ENCODE data around the gene MT1M.
"Not testable (repeated sequence)": the region's sequence is repeated elsewhere in the genome, so short reads cannot be mapped to it uniquely, and the experiment has no call there.

MT1M gene

DNA sequence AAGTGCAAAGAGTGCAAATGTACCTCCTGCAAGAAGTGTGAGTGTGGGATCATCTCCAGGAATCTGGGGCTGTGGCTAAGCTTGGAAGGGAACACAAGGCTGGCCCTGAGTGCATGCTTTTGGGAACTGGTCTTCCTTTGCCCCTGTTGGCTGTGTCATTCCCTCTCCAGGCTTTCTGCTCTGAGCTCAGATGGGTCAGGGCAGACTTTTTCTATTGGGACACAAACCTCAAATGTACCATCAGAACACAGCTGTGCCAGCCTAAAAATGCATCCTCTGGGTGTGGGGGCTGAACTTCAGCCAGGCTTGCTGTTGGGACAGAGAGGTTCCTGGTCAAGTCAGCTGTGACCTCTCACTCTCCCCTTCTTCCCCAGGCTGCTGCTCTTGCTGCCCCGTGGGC lies 20.1 kb downstream of the MT1M start:
- no peak for DNase-seq

DNA sequence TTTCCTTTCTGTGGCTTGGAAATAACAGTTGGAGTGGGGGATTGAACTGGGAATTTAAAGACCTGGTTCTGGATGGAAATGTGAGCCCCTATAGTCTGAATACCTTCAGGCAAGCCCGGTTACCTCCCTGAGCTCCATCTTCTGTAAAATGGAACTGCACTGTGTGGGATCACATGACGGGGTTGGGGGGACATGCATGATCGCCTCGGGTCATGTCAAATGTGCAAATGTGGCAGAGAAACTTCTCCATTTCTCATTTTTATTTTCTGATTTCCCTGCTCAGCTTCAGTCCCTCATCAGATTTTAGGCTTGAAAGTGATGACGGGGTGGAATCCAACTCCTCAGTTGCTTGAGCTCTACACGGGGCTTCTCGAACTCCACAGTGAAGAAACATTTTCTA lies 20.8 kb downstream of the MT1M start:
- no peak for DNase-seq

DNA sequence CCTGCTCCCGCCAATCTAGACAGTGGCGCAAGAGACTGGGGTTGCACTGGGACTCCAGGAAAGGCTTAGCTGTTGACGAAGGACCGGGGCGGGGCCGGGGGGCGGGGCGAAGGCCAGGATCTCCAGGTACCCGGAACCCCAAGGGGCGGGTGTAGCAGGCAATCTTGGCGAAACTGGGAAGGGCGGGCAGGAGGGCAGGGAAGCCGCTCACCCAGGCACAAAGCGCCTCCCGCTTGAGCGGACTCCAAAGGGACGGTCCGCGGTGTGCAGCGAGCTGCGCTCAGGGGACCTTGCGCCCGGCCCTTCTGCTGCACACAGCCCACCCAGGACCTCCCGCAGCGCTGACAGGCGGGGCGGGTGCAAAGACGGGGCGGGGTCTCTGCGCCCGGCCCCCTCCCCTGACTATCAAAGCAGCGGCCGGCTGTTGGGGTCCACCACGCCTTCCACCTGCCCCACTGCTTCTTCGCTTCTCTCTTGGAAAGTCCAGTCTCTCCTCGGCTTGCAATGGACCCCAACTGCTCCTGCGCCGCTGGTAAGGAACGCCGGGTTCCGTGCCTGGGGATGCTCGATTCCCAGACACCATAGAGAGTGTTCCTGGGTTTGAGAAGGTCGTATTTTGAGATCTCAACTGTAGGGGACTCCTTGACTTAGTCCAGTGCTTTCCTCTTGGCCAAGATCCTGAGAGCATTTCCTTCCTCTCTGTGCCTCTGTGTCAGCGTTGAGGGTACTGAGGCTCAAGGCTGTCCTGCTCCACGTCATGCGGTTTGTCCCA lies 25.3 kb downstream of the MT1M start, which contains the start of gene MT1F:
Gene MT1F, plus strand, starts transcription at position 405 of the 772 bp plus-strand sequence. Its CDS starts 100 bp downstream, at position 505.
- no peak for DNase-seq

DNA sequence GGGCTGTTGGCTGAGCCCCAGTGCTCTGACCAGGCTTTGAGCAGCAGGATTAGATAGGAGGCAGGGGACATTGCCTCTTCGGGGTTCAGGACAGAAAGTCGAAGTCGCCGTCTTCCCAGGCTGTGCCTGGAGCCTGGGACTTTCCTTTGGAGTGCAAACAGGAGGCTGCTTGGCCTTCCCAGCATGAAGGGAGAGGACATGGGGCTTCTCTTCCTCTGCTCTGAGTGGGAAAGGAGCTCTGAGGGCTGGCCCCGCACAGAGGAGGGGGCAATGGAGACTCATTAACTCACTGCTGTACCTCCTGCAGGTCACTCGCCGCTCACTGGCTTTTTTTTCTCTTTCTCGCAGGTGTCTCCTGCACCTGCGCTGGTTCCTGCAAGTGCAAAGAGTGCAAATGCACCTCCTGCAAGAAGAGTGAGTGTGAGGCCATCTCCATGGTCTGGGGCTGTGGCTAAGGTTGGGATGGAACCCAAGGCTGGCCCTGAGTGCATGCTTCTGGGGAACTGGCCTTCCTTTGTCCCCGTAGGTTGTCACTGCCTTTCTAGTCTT lies 25.9 kb downstream of the MT1M start:
- DNase-seq: no peak

DNA sequence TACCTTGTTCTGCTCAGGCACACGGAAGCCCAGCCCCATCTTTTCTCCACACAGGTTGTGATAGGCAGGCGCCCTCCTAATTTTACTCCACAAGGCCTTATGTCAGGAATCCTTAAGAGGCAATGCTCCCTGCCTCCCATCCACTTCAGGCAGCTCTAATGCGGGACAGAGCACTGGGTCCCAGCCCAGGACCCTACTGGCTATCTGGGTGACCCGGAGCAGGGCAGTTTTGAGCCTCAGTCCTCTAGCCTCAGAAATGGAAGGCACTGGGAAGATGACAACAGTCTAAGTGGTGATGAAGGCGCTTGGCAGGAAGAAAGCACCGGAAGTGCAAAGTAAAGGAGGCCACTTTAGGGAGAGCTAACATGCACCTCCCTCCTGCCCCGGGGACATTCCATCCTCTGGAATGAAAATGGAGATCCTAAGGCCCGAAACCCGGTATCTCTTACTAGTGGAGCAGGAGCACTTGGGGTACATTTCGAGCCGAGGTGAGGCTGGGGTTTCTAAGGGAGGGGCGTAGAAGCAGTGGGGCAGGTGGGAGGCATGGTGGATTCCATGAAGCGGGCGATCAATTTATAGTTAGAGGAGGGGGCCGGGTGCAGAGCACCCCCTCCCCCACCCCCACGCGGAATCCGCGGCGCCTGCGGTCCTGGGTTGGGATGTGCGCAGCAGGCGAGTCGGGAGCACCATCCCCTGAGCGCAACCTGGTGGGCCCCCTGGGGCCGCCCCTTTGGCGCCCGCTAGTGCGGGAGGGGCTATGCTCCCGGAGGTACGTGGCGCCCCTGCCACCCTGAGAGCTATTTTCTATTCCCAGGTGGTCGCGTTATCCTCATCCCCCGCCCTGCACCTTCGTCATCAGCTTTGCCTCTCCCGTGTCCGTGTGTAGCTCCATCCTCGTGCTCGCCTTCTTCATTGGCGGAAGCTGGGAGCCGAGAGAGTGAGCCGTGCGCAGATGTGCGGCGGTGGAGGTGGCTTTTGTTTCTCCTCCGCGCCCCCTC lies 30.2 kb downstream of the MT1M start:
- no peak for DNase-seq

DNA sequence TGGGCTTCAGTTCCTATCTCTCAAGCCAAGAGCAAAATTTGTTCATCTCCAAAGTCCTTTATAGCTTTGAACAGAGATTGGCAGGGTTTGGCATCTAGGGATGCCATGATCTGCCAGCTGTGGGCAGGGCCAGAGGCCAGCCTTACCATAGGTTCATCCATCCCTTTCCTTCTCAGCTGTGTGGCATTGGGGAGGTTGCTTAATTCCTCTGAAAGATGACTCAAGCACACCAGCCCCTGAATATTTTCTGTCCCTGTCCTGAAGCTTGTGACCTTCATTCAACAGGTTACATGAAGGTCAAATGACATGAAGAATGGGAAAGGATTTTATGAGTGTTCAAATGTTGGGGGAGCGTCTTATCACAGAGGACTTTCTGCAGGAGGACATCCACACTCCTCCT lies 32.0 kb downstream of the MT1M start:
- DNase-seq: no peak

DNA sequence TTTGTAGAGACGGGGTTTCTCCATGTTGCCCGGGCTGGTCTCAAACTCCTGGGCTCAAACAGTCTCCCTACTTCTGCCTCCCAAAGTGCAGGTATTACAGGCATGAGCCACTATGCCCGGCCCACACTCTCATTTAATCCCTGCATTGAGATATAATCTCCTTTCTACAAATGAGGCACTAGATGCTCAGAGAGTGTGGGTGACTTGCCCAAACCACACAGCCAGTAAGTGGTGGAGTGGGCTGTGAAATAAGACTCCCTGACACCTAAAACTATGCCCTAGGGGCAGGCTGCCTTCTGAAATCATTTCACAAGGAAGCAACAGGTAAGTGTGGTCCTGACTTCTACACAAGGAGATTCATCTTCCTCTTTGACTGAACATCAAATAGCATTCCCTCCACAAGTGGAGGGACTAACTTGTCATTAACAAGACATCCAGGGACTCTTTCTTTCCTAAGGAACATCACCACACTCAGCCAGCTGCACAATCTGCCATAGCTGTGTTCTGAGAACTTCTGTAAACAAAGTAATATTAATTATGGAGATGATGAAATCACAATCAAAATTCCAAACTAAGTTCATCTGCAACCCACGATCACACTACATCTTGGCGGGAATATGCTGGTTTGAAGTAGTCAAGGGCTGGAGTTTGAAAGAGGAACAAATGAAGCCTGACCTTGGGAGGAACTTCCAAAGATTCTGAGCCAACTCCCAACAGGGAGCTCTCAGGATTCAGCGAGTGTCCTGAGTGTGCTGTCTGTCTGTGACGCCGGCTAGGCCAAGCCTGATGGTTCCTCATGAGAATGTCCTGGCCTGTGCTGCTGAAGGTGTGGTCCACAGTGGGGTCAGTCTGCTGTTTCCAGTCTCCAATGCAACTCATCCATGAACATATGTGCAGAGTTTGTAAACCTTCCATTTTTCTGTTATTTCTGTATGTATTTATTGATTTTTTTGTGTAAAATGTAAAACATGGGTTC lies 33.1 kb downstream of the MT1M start:
- not testable (repeated sequence) for DNase-seq

DNA sequence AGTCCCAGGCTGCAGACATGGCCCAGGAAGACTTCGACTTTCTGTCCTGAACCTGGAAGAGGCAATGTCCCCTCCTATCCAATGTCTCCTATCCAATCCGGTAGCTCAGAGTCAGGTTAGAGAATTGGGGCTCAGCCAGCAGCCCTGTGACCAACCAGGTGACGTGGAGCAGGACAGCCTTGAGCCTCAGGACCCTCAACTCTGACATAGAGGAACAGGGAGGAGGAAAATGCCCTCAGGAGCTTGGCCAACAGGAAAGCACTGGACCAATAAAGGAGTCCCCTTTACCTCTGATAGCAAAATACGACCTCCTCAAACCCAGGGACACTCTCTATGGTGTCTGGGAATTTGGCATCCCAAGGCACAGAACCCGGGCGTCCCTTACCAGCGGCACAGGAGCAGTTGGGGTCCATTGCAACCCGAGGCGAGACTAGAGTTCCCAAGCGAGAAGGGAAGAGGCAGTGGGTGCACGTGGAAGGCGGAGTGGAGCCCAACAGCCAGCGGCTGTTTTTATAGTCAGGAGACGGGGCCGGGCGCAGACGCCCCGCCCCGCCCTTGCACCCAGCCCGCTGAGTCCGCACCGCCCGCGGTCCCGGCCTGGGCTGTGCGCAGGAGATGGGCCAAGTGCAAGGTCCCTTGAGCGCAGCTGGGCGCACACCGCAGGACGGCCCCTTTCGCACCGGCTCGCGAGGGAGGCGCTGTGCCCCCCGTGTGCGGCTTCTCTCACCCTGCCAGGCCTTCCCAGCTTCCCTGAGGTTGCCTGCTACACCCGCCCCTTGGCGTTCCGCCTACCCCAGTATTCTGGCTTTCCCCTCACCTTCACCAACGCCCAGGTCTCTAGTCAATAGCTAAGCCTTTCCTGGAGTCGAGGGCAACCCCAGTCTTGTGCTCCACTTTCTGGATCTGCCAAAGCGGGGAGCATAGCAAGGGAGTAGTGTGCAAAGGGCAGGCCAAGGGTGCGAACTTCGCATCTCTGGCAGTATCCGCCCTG lies 35.4 kb downstream of the MT1M start, which contains the start of gene MT1G:
Gene MT1G, minus strand, starts transcription at position 485 of the 991 bp plus-strand sequence. Its CDS starts 72 bp downstream, at position 413.
- peak; percentile 9 for DNase-seq

DNA sequence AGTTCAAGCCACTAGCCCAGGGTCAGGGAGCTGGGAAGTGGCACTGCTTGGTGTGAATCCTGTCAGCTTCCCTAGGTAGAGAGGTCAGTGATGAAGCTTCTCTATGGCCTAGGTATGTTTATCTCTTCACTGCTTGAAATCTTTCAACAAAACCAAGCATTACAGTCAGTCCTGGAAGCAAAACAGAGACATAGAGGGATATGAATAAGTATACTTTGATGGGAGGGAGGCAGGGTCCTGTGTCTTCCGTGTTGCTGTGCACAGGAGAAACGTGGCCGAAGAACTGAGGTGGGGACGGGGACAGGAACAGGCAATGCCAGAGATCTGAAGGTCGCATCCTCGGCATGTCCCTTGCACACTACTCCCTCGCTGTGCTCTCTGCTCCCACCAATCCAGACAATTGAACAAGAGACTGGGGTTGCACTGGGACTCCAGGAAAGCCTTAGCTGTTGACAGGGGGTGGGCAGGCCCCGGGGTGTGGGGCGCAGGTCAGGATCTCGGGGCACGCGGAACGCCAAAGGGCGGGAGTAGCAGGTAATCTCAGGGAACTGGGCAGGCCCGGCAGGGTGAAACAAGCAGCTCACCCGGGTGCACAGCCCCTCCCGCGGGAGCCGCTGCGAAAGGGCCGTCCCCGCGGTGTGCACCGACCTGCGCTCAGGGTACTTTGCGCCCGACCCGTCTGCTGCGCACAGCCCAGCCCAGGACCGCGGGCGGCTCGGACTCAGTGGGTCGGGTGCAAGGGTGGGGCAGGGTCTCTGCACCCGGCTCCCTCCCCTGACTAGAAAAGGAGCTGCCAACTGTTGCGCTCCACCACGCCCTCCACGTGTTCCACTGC lies 36.8 kb downstream of the MT1M start, which contains the start of gene MT1H:
Gene MT1H, plus strand, starts transcription at position 810 of the 835 bp plus-strand sequence. CDS start 71 bp downstream, outside the sequence.
- DNase-seq: no peak

DNA sequence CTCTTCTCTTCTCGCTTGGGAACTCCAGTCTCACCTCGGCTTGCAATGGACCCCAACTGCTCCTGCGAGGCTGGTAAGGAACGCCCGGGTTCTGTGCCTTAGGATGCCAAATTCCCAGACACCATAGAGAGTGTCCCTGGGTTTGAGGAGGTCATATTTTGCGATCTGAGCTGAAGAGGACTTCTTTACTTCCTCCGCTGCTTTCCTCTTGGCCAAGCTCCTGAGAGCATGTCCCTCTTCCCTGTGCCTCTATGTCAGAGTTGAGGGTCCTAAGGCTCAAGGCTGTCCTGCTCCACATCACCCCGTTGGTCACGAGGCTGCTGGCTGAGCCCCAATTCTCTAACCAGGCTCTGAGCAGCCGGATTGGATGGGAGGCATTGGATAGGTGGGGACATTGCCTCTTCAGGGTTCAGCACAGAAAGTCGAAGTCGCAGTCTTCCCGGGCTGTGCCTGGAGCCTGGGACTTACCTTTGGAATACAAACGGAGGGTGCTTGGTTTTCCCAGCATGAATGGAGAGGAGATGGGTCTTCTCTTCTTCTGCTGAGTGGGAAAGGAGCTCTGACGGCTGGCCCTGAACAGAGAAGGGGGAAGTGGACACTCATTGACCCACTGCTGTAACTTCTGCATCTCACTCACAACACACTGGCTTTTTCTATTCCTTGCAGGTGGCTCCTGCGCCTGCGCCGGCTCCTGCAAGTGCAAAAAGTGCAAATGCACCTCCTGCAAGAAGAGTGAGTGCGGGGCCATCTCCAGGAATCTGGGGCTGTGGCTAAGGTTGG lies 37.6 kb downstream of the MT1M start:
- DNase-seq: no peak

DNA sequence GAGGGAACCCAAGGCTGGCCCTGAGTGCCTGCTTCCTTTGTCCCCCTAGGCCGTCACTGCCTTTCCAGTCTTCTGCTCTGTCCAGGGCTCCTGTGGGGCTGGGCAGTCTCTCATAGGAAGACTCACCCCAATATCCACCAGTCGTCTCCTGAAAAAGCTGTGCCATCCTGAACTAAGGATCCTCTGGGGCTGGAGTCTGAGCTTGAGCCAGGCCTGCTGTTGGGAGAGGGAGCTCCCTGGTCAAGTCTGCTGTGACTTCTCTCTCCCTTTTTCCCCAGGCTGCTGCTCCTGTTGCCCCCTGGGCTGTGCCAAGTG lies 38.1 kb downstream of the MT1M start:
- no peak for DNase-seq

DNA sequence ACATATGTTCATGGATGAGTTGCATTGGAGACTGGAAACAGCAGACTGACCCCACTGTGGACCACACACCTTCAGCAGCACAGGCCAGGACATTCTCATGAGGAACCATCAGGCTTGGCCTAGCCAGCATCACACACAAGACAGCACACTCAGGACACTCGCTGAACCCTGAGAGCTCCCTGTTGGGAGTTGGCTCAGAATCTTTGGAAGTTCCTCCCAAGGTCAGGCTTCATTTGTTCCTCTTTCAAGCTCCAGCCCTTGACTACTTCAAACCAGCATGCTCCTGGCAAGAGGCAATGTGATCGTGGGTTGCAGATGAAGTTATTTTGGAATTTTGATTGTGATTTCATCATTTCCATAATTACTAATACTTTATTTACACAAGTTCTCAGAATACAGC lies 39.2 kb downstream of the MT1M start:
- DNase-seq: not testable (repeated sequence)

DNA sequence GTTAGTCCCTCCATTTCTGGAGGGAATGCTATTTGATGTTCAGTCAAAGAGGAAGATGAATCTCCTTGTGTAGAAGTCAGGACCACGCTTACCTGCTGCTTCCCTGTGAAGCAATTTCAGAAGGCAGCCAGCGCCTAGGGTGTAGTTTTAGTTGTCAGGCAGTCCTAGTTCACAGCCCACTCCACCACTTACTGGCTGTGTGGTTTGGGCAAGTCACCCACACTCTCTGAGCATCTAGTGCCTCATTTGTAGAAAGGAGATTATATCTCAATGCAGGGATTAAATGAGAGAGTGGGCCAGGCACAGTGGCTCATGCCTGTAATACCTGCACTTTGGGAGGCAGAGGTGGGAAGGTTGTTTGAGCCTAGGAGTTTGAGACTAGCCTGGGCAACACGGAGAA lies 39.7 kb downstream of the MT1M start:
- DNase-seq: not testable (repeated sequence)

DNA sequence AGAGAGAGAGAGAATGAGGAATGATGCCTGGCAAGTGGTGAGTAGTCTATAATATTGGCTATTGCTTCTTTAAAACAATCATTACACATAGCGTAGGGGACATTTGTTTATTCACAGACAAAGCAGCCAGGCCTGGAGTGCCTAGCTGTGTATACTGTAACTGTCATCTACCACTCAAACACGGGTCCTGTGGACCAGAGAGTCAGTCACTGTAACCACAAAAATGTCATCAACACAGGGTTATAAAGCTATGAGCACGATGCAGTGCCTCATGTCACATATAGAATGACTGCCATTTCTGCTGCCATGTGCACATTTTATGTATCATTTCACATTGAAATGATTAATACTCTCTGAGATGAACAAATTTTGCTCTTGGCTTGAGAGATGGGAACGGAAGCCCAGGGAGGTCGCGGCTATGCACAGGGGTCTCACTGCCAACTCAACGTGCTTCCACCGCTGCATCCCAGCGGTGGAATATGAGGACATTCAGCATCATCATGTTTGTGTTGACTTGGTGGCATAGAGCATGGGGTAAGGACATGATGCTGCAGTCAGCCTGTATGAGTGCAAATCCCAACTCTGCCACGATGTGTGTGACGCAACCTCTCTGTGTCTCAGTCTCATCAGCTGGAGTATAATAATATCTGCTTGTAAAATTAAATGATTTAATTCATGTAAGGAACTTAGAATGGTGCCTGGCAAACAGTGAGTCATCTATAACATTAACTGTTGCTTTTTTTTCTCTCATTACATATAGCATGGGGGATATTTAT lies 40.5 kb downstream of the MT1M start:
- peak; percentile 30 for DNase-seq

DNA sequence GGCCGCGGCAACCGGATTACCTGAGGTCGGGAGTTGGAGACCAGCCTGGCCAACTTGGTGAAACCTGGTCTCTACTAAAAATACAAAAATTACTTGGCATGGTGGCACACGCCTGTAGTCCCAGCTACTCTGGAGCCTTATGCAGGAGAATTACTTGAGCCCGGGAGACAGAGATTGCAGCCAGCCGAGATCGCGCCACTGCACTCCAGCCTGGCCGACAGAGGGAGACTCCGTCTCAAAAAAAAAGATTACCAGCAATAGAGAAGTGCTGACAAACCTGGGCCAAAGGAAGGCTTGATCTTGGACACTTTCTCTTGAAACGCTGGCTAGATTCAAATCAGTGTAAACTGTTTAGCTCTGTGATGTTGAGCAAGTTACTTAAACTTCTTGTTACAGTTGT lies 41.5 kb downstream of the MT1M start:
- DNase-seq: no peak

DNA sequence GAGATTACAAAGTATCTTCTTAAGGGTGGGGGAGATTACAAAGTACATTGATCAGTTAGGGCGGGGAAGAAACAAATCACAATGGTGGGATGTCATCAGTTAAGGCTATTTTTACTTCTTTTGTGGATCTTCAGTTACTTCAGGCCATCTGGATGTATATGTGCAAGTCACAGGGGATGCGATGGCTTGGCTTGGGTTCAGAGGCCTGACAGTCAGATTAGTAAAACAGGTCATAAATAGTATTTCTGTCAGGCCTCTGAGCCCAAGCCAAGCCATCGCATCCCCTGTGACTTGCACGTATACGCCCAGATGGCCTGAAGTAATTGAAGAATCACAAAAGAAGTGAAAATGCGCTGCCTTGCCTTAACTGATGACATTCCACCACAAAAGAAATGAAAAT lies 42.1 kb downstream of the MT1M start:
- not testable (repeated sequence) for DNase-seq

DNA sequence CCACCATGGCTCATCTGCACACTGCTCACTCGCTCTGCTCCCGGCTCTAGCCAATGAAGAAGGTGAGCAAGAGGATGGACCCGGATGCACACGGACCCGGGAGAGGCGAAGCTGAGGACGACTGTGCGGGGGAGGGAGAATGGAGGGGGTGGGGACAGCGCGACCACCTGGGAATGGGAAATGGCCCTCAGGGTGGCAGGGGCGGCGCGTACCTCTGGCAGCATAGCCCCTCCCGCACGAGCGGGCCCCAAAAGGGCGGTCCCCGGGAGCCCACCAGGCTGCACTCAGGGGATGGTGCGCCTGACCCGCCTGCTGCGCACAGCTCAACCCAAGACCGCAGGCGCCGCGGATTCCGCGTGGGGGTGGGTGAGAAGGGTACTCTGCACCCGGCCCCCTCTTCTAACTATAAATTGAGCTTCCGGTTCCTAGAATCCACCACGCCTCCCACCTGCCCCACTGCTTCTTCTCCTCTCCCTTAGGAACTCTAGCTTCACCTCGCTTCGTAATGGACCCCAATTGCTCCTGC lies 43.3 kb downstream of the MT1M start:
- no peak for DNase-seq

DNA sequence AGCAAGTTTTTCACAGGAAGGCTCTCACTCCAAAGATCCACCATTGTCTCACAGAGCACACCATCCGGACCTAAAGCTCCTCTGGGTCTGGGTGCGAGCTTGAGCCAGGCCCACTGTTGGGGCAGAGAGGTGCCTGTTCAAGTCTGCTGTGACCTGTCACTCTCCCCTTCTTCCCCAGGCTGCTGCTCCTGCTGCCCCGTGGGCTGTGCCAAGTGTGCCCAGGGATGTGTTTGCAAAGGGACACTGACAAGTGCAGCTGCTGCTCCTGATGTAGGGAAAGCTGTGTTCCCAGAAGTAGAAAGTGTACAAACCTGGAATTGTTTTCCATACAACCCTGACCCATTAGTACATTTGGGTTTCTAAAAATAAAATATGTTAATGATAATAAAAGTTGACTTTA lies 45.0 kb downstream of the MT1M start:
- DNase-seq: no peak

Measured in NCI-H2029 treated with DMSO at 0.1 percent for 48 hours (cell line).